Left lung (tissue), 10 donors: ENCODE results near the gene DCUN1D5. TPM values are rescaled to one million over a fixed set of nuclear protein-coding genes. Genes with fewer than 3 reads are reported as not detected.

Experiments used
- ATAC-seq: fragments of 200-7000 bp; cut with Tn5 transposase; one replicate; pipeline ENCODE4 v1.9.1; 2020; ENCODE audit warnings: moderate library complexity
- DNase-seq, 4 donors: peaks; one replicate each; pipeline ENCODE4 v3.0.0-alpha.2; 2013 to 2020
- H3K27ac ChIP-seq, 2 donors: fragments of 200-600 bp; sonication (generic) in 1 of 2; one replicate each; pipeline versions ENCODE4 v1.5.0 to v1.8.0; 2020 to 2021
- H3K27me3 ChIP-seq, 2 donors: fragments of 200-600 bp; sonication (generic) in 1 of 2; one replicate each; pipeline versions ENCODE4 v1.5.0 to v1.8.0; 2020 to 2021
- H3K36me3 ChIP-seq, 2 donors: fragments of 200-600 bp; sonication (generic) in 1 of 2; one replicate each; pipeline versions ENCODE4 v1.5.0 to v1.8.0; 2020 to 2021
- H3K4me1 ChIP-seq, 2 donors: fragments of 200-600 bp; one replicate each; pipeline ENCODE4 v1.8.0; 2021
- H3K4me3 ChIP-seq, 2 donors: fragments of 200-600 bp; sonication (generic) in 1 of 2; one replicate each; pipeline versions ENCODE4 v1.5.0 to v1.8.0; 2020 to 2021; ENCODE audit warnings: mild to moderate bottlenecking in 1 of 2
- H3K9me3 ChIP-seq, 2 donors: fragments of 200-600 bp; sonication (generic) in 1 of 2; one replicate each; pipeline versions ENCODE4 v1.5.0 to v1.8.0; 2020 to 2021
- intact Hi-C, 2 donors: fragments of 100-400 bp; cut with DNase I; formaldehyde crosslinking; loops; one replicate each; pipeline versions ENCODE4 v1.11.2 to v1.14.2; 2022
- polyA plus RNA-seq, 6 donors: library from polyadenylated mRNA; unstranded; fragments of 120-200 nt; gene quantifications; one replicate each; pipeline ENCODE4 v1.2.1, GENCODE V29; 2013; ENCODE audit not compliant: insufficient read length in 6 of 6
- total RNA-seq, 2 donors: library from RNA; stranded (reverse); fragmentation: NEBNext Ultra II Directional; extraction: Animal tissue kit (Norgen Biotek cat#: 25700); gene quantifications; one replicate each; pipeline ENCODE4 v1.2.1, GENCODE V29; 2021
- TF ChIP-seq, protein P1 (sequence below), 2 donors: fragments of 200-600 bp; sonication (generic) in 1 of 2; IDR thresholded peaks; one replicate each; pipeline versions ENCODE4 v1.5.0 to v1.8.0; 2021; ENCODE audit warnings: antibody characterized with exemption in 2 of 2
- donor health status: DM: no; HTN: yes; CAD: no.
- donor health status: DM: no; HTN: no; CAD: no.

DCUN1D5 gene
- total and polyA plus RNA-seq, 8 donors = 23.8 to 38.3 (median 35.6) TPM

DNA sequence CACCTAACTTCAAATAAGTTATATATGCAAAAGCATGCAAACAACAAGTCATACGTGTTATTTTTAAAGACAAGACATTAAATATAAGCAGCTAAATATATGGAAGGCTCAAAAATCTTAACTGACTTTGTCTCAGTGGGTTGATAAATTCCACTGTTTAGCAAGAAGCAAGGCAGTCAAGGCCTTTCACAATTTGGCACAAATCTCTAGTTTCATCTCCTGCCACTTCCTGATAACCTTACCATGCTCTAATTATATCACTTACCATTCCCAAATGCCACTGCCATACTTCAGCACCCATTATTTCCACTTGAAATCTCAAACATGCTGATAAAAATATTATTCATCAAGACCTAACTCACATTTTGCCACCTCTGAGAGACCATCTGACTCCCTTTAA lies 24.8 kb downstream of the DCUN1D5 start:
- no peak for DNase-seq
- intact Hi-C loops = no loop called here
- no peak overlapping the region for H3K27ac ChIP-seq
- peak; percentile 30 for ATAC-seq
- H3K4me3 ChIP-seq = no peak overlapping the region
- H3K36me3 ChIP-seq = peaks cover 0 to 40% of the 10 kb centered on the region in 2 donors
- H3K9me3 ChIP-seq = no peaks in the 10 kb centered on the region
- H3K27me3 ChIP-seq = no peaks in the 10 kb centered on the region
- TF ChIP-seq, protein P1, sequence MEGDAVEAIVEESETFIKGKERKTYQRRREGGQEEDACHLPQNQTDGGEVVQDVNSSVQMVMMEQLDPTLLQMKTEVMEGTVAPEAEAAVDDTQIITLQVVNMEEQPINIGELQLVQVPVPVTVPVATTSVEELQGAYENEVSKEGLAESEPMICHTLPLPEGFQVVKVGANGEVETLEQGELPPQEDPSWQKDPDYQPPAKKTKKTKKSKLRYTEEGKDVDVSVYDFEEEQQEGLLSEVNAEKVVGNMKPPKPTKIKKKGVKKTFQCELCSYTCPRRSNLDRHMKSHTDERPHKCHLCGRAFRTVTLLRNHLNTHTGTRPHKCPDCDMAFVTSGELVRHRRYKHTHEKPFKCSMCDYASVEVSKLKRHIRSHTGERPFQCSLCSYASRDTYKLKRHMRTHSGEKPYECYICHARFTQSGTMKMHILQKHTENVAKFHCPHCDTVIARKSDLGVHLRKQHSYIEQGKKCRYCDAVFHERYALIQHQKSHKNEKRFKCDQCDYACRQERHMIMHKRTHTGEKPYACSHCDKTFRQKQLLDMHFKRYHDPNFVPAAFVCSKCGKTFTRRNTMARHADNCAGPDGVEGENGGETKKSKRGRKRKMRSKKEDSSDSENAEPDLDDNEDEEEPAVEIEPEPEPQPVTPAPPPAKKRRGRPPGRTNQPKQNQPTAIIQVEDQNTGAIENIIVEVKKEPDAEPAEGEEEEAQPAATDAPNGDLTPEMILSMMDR (IDR thresholded peaks at IDR 0.05) = no peak
- peaks cover 0 to 12% of the 10 kb centered on the region in 2 donors for H3K4me1 ChIP-seq

DNA sequence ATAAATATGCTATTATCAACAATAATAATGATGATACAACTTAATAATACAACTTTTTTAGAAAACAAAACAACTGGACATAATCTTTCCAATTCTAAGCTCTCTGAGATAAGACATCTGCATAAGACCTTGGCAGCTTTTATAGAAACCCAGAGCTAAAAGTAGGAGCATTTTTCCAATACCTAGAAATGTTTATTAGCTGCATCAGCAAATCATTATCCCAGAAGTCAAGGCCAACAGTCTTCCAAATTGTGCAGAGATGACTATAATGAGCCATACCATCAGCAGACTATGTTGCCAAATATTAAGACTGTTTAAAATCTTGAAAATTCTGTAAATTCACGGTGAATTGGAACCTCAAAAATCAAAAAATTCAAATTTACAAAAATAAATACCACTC lies 30.3 kb downstream of the DCUN1D5 start:
- TF ChIP-seq, protein P1 (IDR thresholded peaks at IDR 0.05) = no peak
- intact Hi-C loops = no loop called here
- Histone ChIP-seq H3K27ac (no peak overlapping the region), H3K4me1 (no peaks in the 10 kb centered on the region), H3K9me3 (no peaks in the 10 kb centered on the region), H3K27me3 (no peaks in the 10 kb centered on the region), H3K4me3 (no peak overlapping the region), H3K36me3 (peaks cover 0 to 59% of the 10 kb centered on the region in 2 donors)
- no peak for DNase-seq
- no peak for ATAC-seq

DNA sequence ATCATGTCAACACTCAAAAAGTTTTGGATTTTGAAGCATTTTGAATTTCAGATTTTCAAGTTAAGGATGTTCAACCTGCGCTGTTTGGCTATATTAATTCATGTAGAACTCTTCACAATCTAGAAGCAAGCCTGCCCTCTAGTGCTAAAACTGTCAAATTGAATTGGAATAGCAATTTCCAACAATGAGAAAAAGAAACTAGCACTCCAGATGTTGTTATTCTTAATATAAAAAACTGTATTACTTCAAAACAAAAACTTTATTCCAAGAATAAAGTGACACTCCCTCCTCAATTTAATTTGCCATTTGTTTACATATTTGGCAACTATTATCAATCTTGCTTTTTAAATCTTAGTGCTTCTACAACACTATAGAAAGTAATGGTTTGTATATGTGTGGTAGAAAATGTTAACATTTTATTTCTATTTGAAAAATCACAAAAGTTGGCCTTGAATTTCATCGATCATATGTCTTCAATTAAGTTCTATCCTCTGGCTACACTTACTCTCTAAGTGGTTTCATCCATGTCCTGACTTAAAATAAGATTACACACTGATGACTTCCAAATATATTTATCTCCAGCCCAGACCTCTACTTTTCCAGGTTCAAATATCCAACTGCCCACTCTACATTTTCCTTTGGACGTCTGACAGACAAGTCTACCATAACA lies 36.6 kb downstream of the DCUN1D5 start:
- H3K4me3 ChIP-seq = no peak overlapping the region
- no peaks in the 10 kb centered on the region for H3K4me1 ChIP-seq
- peaks cover 0 to 10% of the 10 kb centered on the region in 2 donors for H3K36me3 ChIP-seq
- H3K27ac ChIP-seq = no peak overlapping the region
- no peaks in the 10 kb centered on the region for H3K9me3 ChIP-seq
- peak in 2 of 4 donors; percentile 6 to 27 for DNase-seq
- intact Hi-C loops = no loop called here
- ATAC-seq = peak; percentile 79
- TF ChIP-seq, protein P1 (IDR thresholded peaks at IDR 0.05) = peak; percentile 58 to 72
- H3K27me3 ChIP-seq = no peaks in the 10 kb centered on the region

DNA sequence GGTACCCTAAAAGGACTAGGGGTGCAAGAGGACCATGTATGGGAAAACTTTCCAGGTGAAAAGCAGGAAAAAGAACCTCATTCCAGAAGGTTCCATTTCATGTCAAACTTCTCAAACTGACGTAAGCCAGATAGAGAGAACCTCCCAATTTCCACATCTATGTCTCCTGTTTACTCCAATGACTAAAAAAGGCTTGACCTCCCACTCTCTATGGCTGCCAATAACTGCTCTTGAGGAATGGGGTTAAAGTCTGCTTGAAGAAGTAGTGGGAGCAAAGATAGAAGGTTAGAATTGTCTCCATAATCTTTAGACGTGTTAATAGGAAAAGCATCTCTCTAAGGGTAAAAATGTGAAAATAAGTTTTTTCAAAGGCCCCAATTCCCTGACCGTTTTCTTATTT lies 38.0 kb downstream of the DCUN1D5 start:
- ATAC-seq = no peak
- H3K27me3 ChIP-seq = no peaks in the 10 kb centered on the region
- no peak for DNase-seq

DNA sequence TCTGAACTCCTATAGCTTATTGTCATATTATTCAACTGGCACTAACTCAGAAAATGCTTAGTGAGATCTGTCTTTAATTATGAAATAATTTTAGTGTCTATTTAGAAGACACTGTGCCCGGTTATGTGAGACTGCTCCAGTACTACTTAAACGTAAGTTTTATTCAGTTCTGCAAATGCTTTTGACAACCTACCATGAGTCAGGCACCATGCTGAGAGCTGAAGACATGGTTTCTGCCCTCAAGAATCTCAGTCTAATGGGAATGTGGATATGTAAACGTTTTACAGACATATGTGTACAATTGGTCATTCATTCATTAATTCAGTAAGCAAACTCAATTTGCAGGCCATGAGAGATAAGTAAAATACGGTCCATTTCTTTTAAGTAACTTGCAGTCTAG lies 40.0 kb downstream of the DCUN1D5 start:
- TF ChIP-seq, protein P1 (IDR thresholded peaks at IDR 0.05) = no peak
- Histone ChIP-seq H3K27ac (no peak overlapping the region), H3K4me3 (no peak overlapping the region), H3K36me3 (no peaks in the 10 kb centered on the region), H3K27me3 (no peaks in the 10 kb centered on the region), H3K9me3 (no peaks in the 10 kb centered on the region), H3K4me1 (no peaks in the 10 kb centered on the region)
- ATAC-seq (no peak), DNase-seq (no peak)
- intact Hi-C loops = no loop called here

More for the DNA sequence above, 38.0 kb downstream of the DCUN1D5 start:
- H3K4me3 ChIP-seq = no peak overlapping the region
- intact Hi-C loops = no loop called here
- H3K4me1 ChIP-seq = no peaks in the 10 kb centered on the region
- TF ChIP-seq, protein P1 (IDR thresholded peaks at IDR 0.05) = no peak
- H3K36me3 ChIP-seq = peaks cover 0 to 6% of the 10 kb centered on the region in 2 donors
- no peak overlapping the region for H3K27ac ChIP-seq
- no peaks in the 10 kb centered on the region for H3K9me3 ChIP-seq
